Endothelial cell of umbilical vein (primary cell): ENCODE measurements around the gene LARP6. TPM values are rescaled to one million over a fixed set of nuclear protein-coding genes. Genes with fewer than 3 reads are reported as not detected.

Experiments
- BruUV-seq: library from RNA; stranded (reverse); fragments of 400-500 nt; replicated peaks from 2 replicates; lab custom pipeline; 2021; lab: Mats Ljungman, UMichigan
- CTCF ChIA-PET: fragments of 300-600, 350-600 bp; sonication (Branson Sonifier 250); formaldehyde crosslinking; loops from one replicate; lab custom pipeline; 2021; ENCODE audit warnings: antibody characterized with exemption, inconsistent platforms; lab: Charles Lee
- POLR2A ChIA-PET: fragments of 300-600, 350-600 bp; sonication (Branson Sonifier 250); formaldehyde crosslinking; loops from one replicate; lab custom pipeline; 2021; ENCODE audit warnings: antibody characterized with exemption, inconsistent platforms; lab: Charles Lee
- DNase-seq: peaks from one replicate; pipeline ENCODE4 v3.0.0-alpha.2; 2011; ENCODE audit warnings: low read depth, low spot score
- FAIRE-seq: peaks from 2 replicates; lab custom pipeline; 2011; peaks lifted over from hg19 to GRCh38; lab: Jason Lieb, UNC
- H2AFZ ChIP-seq: 2 replicates; pipeline ENCODE4 v1.6.0; 2012; ENCODE audit warnings: low read depth, low read length, control low read depth, inconsistent platforms
- H3K27ac ChIP-seq: 2 replicates; pipeline ENCODE4 v1.5.1; 2011; ENCODE audit warnings: low read depth, mild to moderate bottlenecking, control low read depth, low read length, moderate library complexity; ENCODE audit not compliant: insufficient read depth
- H3K27me3 ChIP-seq, 2 experiments: 2 replicates each; pipeline versions ENCODE4 v1.6.0 to v1.6.1; 2011; ENCODE audit warnings: low read length in 2 of 2, mixed read lengths in 1 of 2; ENCODE audit not compliant: control insufficient read depth in 2 of 2, insufficient read depth in 2 of 2
- H3K36me3 ChIP-seq, 2 experiments: 2 replicates in 1 of 2; 3 replicates in 1 of 2; pipeline ENCODE4 v1.5.1; 2011; ENCODE audit warnings: low read length in 2 of 2, mild to moderate bottlenecking in 1 of 2, moderate library complexity in 1 of 2; ENCODE audit not compliant: control insufficient read depth in 2 of 2, insufficient read depth in 2 of 2; ENCODE audit errors: extremely low read depth in 1 of 2
- H3K4me1 ChIP-seq: 3 replicates; pipeline ENCODE4 v1.5.1; 2011; ENCODE audit warnings: mild to moderate bottlenecking, low read length; ENCODE audit not compliant: control insufficient read depth, insufficient read depth; ENCODE audit errors: extremely low read depth
- H3K4me2 ChIP-seq: 2 replicates; pipeline ENCODE4 v1.6.1; 2011; ENCODE audit warnings: low read length, control low read depth, mixed read lengths; ENCODE audit not compliant: insufficient read depth
- H3K4me3 ChIP-seq, 3 experiments: fragments of 200-600 bp in 1 of 3; sonication (generic), shearing (Covaris generic) in 1 of 3; replicated peaks in 1 of 3; 2 replicates each; pipeline ENCODE4 v1.5.1; 2011 to 2016; ENCODE audit warnings: control low read depth in 3 of 3, low read length in 3 of 3, mild to moderate bottlenecking in 2 of 3, inconsistent platforms in 1 of 3, low read depth in 1 of 3, moderate library complexity in 1 of 3; ENCODE audit not compliant: insufficient read depth in 1 of 3
- H3K79me2 ChIP-seq: 2 replicates; pipeline ENCODE4 v1.6.0; 2012; ENCODE audit warnings: low read length, inconsistent platforms; ENCODE audit not compliant: control insufficient read depth, insufficient read depth
- H3K9ac ChIP-seq: replicated peaks from 2 replicates; pipeline ENCODE3; 2011; ENCODE audit warnings: low read length, control low read depth; ENCODE audit not compliant: insufficient read depth; ENCODE audit errors: extremely low read depth
- H3K9me1 ChIP-seq: replicated peaks from 3 replicates; pipeline ENCODE4 v1.6.0; 2011; ENCODE audit warnings: mild to moderate bottlenecking, low read length; ENCODE audit not compliant: control insufficient read depth, insufficient read depth; ENCODE audit errors: extremely low read depth
- H3K9me3 ChIP-seq: replicated peaks from 2 replicates; pipeline ENCODE4 v1.5.1; 2012; ENCODE audit warnings: low read length, inconsistent platforms; ENCODE audit not compliant: control insufficient read depth, insufficient read depth
- H4K20me1 ChIP-seq: replicated peaks from 2 replicates; pipeline ENCODE3; 2011; ENCODE audit warnings: mild to moderate bottlenecking, low read length; ENCODE audit not compliant: control insufficient read depth, insufficient read depth; ENCODE audit errors: extremely low read depth
- CTCF ChIP-seq, 2 donors: IDR thresholded peaks; 1 replicate in 1 of 2; 2 replicates in 1 of 2; pipeline ENCODE4 v1.5.1; 2011; ENCODE audit warnings: low read length in 2 of 2, mild to moderate bottlenecking in 2 of 2, moderate library complexity in 2 of 2, control low read depth in 1 of 2, inconsistent platforms in 1 of 2, low read depth in 1 of 2; ENCODE audit not compliant: insufficient read depth in 1 of 2; ENCODE audit errors: extremely low read depth in 1 of 2
- EZH2 ChIP-seq: IDR thresholded peaks from 2 replicates; pipeline ENCODE4 v1.6.1; 2012; ENCODE audit warnings: borderline replicate concordance, low read depth, mild to moderate bottlenecking, moderate library complexity, low read length, inconsistent platforms; ENCODE audit not compliant: severe bottlenecking
- FOS ChIP-seq: IDR thresholded peaks from 2 replicates; pipeline ENCODE4 v1.6.1; 2011; ENCODE audit warnings: mild to moderate bottlenecking, low read length, moderate library complexity, borderline replicate concordance; ENCODE audit not compliant: insufficient read depth
- GATA2 ChIP-seq: IDR thresholded peaks from 2 replicates; pipeline ENCODE4 v1.7.0; 2011; ENCODE audit warnings: low read depth, mild to moderate bottlenecking, moderate library complexity, mixed read lengths, low read length; ENCODE audit not compliant: insufficient read length, insufficient read depth
- JUN ChIP-seq: IDR thresholded peaks from 2 replicates; pipeline ENCODE4 v1.6.1; 2011; ENCODE audit warnings: borderline replicate concordance, low read depth; ENCODE audit not compliant: insufficient read length, insufficient read depth
- MAX ChIP-seq: IDR thresholded peaks from 2 replicates; pipeline ENCODE4 v1.6.1; 2011; ENCODE audit not compliant: insufficient read depth, insufficient read length
- MYC ChIP-seq: IDR thresholded peaks from one replicate; pipeline ENCODE4 v1.6.1; 2011; ENCODE audit warnings: mild to moderate bottlenecking, low read depth, low read length
- POLR2A ChIP-seq: IDR thresholded peaks from 2 replicates; pipeline ENCODE4 v1.6.1; 2012; ENCODE audit warnings: low read depth, mild to moderate bottlenecking, control low read depth, low read length
- POLR2AphosphoS5 ChIP-seq: IDR thresholded peaks from 2 replicates; pipeline ENCODE4 v1.6.1; 2012; ENCODE audit warnings: low read depth, mild to moderate bottlenecking, control low read depth, low read length, moderate library complexity; ENCODE audit not compliant: insufficient read depth
- dilution Hi-C: fragments of 300-500 bp; cut with MboI; formaldehyde crosslinking; loops from one replicate; pipeline ENCODE4 v1.15.0; 2019; ENCODE audit warnings: low sequenced_read_pairs; ENCODE audit not compliant: extremely low pct_ligation_motif_present
- intact Hi-C: fragments of 100-400 bp; cut with micrococcal nuclease; formaldehyde crosslinking; loops from one replicate; pipeline ENCODE4 v1.10.0; 2022
- polyA plus RNA-seq, 4 experiments: library from polyadenylated mRNA; depleted of rRNA in 3 of 4; stranded (reverse) in 3 of 4; unstranded in 1 of 4; fragments of >200 nt; gene quantifications; 2 replicates each; pipeline versions ENCODE4 v1.2.1 to v1.2.3, GENCODE V29; 2011 to 2012; ENCODE audit warnings: missing spikeins in 1 of 4
- total RNA-seq: library from RNA; stranded (reverse); gene quantifications from 2 replicates; pipeline ENCODE4 v1.2.3, GENCODE V29; 2021

Gene LARP6
- total and polyA plus RNA-seq, 2 donors (not counting 3 experiments of a cell fraction or from before 2014, with no cell fraction given) = 16.9 to 56.2 TPM

GRCh38 chr15:70835415-70835814 is 18.5 kb downstream of the LARP6 start:
- Histone ChIP-seq H3K36me3 (peaks cover 0 to 18% of the 10 kb centered on the region in 2 experiments), H3K79me2 (no peaks in the 10 kb centered on the region), H3K27ac (no peak overlapping the region), H2AFZ (no peak overlapping the region), H3K9me1 (no peaks in the 10 kb centered on the region), H3K4me3 (no peak overlapping the region), H3K27me3 (no peaks in the 10 kb centered on the region), H4K20me1 (no peaks in the 10 kb centered on the region), H3K9me3 (no peaks in the 10 kb centered on the region), H3K4me1 (peaks cover 14% of the 10 kb centered on the region), H3K4me2 (no peak overlapping the region), H3K9ac (no peak overlapping the region)
- dilution Hi-C loops (no loop called here), intact Hi-C loops (no loop called here)
- no peak for TF ChIP-seq JUN
- TF ChIP-seq POLR2AphosphoS5 = no peak
- TF ChIP-seq POLR2A = no peak
- no peak for TF ChIP-seq MAX
- no peak for TF ChIP-seq MYC
- TF ChIP-seq CTCF (IDR thresholded peaks at IDR 0.05; ENCODE audit: extremely low read depth in 1 of 2, insufficient read depth in 1 of 2, low read depth in 1 of 2, low read length in 2 of 2) = no peak
- no peak for TF ChIP-seq EZH2
- TF ChIP-seq GATA2 = no peak
- TF ChIP-seq FOS = no peak
- CTCF ChIA-PET = interaction anchor here (0.9 to 3.6 kb wide), 5 partner anchors 10 to 39 kb away, joined by 3 to 30 read pairs (median 4); no protein-coding TSS in a partner anchor
- FAIRE-seq = no peak
- no TSS peak for BruUV-seq
- no peak for DNase-seq
- POLR2A ChIA-PET = no interaction called here
